UCSD-AML1 (cell line): Measurements from ENCODE around the gene NSMCE3.
"Not testable (repeated sequence)": the region's sequence is repeated elsewhere in the genome, so short reads cannot be mapped to it uniquely, and the experiment has no call there.

Experiments
- DNase-seq: peaks from one replicate; lab custom pipeline; 2025; ENCODE audit not compliant: unreplicated experiment; lab: John Stamatoyannopoulos, UW

The NSMCE3 gene

GRCh38 chr15:29270169-29270955 lies 740 bp upstream of the NSMCE3 start:
- DNase-seq: no peak

GRCh38 chr15:29268706-29269484 lies 727 bp downstream of the NSMCE3 start:
- peak; percentile 64 for DNase-seq

GRCh38 chr15:29266052-29266582 lies 3.5 kb downstream of the NSMCE3 start:
- no peak for DNase-seq

GRCh38 chr15:29263289-29263688 lies 6.3 kb downstream of the NSMCE3 start:
- no peak for DNase-seq

DNA sequence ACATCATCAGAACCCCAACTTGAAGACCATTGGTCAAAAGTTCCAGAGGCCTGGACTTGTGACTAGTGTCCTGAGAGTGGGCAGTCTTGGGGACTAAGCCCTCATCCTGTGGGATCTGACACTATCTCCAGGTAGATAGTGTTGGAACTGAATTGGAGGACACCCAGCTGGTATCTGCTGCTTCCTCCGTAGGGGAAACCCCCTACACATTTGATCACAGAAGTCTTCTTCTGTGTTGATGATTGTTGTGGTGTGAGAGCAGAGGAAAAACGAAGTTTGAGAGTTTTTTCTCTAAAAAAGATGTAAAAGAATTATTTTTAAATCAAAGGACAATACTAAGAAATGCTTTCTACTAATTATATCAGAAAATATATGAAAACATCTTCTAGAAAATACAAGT lies 6.9 kb downstream of the NSMCE3 start:
- no peak for DNase-seq

GRCh38 chr15:29260896-29261295 lies 8.7 kb downstream of the NSMCE3 start:
- no peak for DNase-seq

DNA sequence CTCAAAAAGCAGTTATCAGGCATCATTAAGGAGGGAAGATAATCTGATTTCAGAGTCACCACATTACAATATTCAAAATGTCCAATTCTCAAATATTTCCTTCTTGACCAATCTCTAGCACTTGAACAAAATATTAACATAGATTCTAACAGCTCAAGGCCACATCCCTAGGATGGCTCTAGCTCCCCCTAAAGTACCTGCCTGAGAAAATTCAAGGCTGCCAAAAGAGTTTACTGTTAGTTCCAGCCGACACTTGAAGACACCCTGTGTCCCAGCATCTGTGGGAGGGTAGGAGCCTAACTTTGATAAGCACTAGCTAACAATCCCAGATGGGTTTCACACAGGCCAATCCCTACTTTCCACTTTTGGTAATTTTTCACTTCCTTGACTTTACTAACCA lies 10.4 kb downstream of the NSMCE3 start:
- no peak for DNase-seq

DNA sequence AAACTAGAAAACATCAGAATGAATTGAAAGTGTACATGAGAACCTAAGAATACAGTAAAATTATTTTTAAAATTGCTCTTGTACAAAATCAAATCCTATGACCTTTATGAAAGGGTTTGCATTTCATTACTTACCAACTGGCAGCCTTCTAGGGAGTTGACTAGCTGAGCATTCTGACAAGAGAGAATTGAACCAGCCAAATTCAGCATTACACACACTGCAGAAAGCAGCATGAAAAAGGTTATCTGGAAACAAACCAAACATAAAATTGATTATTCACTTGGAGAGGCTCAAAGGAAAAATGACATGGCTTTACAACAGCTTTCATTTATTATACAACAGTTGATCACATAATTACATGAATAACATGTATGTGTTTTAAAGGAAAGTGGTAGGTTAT lies 17.4 kb downstream of the NSMCE3 start:
- no peak for DNase-seq

- DNase-seq: no peak
Observed at GRCh38 chr15:29244544-29244943, 25.1 kb downstream of the NSMCE3 start.

- no peak for DNase-seq
Observed at GRCh38 chr15:29244123-29244522, 25.5 kb downstream of the NSMCE3 start.

GRCh38 chr15:29242456-29243242 lies 27.0 kb downstream of the NSMCE3 start:
- no peak for DNase-seq

DNA sequence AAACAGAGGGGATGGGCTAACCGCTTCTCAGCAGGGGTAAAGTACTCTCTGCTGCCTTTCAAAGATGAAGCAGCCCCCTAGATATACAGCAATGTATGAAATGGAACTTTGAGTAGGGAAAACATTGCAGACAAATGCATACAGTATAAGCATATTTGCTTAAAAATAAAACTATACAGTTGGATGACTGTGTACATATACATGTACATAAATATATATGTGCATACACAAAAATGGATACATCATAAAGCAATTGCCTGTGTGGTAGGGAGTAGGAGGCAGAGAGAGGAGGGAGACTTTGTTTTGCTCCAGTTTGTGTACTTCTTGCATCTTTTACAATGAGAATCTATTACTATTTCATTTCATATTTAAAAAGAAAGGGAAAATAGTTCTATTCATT lies 28.4 kb downstream of the NSMCE3 start:
- no peak for DNase-seq

DNA sequence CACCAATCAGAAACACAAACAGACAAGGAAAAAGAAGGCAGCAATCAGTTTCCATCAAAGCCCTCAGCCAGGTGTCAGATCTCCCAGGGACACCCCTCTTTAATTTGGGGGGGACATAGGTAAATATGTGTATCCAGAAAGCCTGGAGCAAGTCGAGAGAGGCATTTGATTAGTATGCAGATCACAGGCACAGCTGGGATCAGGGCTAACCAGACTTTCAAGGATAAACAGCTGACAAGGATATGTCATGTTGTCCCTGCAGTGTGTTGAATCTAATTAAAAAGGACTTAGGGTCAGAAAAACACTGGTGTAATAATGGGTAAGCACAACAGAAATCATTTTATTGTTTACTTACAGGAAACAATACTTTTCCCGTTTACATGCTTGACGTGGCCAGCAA lies 30.2 kb downstream of the NSMCE3 start:
- DNase-seq: no peak

GRCh38 chr15:29233566-29233965 lies 36.1 kb downstream of the NSMCE3 start:
- DNase-seq: no peak

GRCh38 chr15:29226436-29227208 lies 43.0 kb downstream of the NSMCE3 start:
- DNase-seq: no peak

GRCh38 chr15:29225534-29226234 lies 43.9 kb downstream of the NSMCE3 start:
- no peak for DNase-seq

GRCh38 chr15:29224987-29225363 lies 44.6 kb downstream of the NSMCE3 start:
- not testable (repeated sequence) for DNase-seq

DNA sequence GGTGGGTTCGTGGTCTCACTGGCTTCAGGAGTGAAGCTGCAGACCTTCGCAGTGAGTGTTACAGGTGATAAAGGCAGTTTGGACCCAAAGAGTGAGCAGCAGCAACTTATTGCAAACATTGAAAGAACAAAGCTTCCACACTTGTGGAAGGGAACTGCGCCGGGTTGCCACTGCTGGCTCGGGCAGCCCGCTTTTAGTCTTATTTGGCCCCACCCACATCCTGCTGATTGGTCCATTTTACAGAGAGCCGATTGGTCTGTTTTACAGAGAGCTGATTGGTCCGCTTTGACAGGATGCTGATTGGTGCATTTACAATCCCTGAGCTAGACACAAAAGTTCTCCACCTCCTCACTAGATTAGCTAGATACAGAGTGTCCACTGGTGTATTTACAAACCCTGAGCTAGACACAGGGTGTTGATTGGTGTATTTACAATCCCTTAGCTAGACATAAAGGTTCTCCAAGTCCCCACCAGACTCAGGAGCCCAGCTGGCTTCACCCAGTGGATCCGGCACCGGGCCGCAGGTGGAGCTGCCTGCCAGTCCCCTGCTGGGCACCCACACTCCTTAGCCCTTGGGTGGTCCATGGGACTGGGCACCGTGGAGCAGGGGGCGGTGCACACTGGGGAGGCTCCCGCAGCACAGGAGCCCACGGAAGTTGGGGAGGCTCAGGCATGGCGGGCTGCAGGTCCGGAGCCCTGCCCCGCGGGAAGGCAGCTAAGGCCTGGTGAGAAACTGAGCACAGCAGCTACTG lies 45.2 kb downstream of the NSMCE3 start:
- not testable (repeated sequence) for DNase-seq

- DNase-seq: no peak
Observed at GRCh38 chr15:29223640-29224039, 46.0 kb downstream of the NSMCE3 start.
